ENCODE results near the gene RGS6. TPM values are rescaled to one million over a fixed set of nuclear protein-coding genes. Genes with fewer than 3 reads are reported as not detected.

The RGS6 gene
- polyA plus RNA-seq, 2 donors = 0.11 to 0.29 TPM

DNA sequence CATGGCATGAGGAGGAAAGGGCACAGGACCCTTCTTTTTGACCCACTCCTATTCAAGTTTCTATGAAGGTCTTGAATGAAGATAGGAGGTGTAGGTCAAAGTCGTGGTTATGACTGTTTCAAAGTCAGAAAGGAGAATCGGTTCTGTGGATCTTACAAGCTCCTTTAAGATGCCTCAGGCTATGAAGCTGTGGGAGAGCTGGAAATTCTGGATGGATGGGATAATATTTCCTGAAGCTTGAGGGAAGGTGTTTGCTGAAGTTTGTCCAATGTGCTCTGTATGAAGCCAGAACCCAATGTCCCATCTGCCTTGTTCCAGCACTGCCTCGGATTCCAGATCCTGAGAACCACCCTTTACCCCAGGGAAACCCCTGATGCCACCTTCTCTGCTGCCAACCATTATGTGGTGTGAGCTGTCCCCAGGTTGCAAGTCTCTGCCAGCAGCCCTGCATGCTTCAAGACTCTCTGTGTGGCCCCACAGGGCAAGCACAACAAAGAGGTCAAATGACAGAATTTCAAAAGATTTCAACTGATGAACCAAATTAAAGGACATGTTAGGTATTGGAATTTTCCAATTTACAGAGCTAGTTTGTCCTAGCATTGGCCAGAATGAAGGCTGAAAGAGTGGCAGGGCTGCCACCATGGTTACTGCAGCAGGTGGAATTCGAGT, 472.0 kb downstream of the RGS6 start:
- Histone ChIP-seq H3K27ac (ENCODE audit: low read depth in 2 of 2, low read length in 1 of 2) (no peak overlapping the region), H3K4me1 (ENCODE audit: control insufficient read depth in 2 of 2, insufficient read depth in 2 of 2, low read length in 1 of 2) (no peaks in the 10 kb centered on the region), H3K27me3 (ENCODE audit: control insufficient read depth in 1 of 2, insufficient read depth in 2 of 2, low read length in 2 of 2) (no peaks in the 10 kb centered on the region), H3K4me3 (ENCODE audit: low read depth in 1 of 2, low read length in 2 of 2) (no peak overlapping the region), H3K9me3 (ENCODE audit: control insufficient read depth in 2 of 2, insufficient read depth in 1 of 2, low read depth in 1 of 2, low read length in 1 of 2) (no peaks in the 10 kb centered on the region), H3K36me3 (ENCODE audit: control insufficient read depth in 2 of 2, insufficient read depth in 2 of 2, low read length in 1 of 2) (no peaks in the 10 kb centered on the region)
- 58% methylated on average over 4 of the region's 4 CpGs for WGBS, 2 donors

DNA sequence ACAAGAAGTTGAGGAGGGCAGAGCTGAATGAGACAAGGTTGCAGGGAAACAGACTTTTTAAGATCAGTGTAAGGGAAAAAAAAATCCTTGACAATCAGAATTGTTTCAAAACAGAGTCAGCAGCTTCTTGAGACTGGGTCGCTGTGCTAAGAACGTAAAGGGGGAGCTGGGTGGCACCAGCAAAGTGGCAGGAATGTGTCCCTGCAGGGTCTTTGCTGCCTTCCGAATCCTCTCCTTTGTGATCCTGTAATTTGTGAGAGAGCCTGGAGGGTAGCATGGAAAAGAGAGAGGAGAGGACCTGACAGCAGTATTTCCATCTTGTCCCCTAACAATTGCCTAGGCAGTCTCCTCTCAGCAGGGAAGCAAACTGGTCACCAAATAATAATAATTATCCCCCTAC, 472.8 kb downstream of the RGS6 start:
- Histone ChIP-seq H3K4me1 (ENCODE audit: control insufficient read depth in 2 of 2, insufficient read depth in 2 of 2, low read length in 1 of 2) (no peaks in the 10 kb centered on the region), H3K27me3 (ENCODE audit: control insufficient read depth in 1 of 2, insufficient read depth in 2 of 2, low read length in 2 of 2) (no peaks in the 10 kb centered on the region), H3K36me3 (ENCODE audit: control insufficient read depth in 2 of 2, insufficient read depth in 2 of 2, low read length in 1 of 2) (no peaks in the 10 kb centered on the region), H3K9me3 (ENCODE audit: control insufficient read depth in 2 of 2, insufficient read depth in 1 of 2, low read depth in 1 of 2, low read length in 1 of 2) (no peaks in the 10 kb centered on the region), H3K27ac (ENCODE audit: low read depth in 2 of 2, low read length in 1 of 2) (no peak overlapping the region), H3K4me3 (ENCODE audit: low read depth in 1 of 2, low read length in 2 of 2) (no peak overlapping the region)
- WGBS, 2 donors = 71 to 87% methylated on average over 3 of the region's 3 CpGs

DNA sequence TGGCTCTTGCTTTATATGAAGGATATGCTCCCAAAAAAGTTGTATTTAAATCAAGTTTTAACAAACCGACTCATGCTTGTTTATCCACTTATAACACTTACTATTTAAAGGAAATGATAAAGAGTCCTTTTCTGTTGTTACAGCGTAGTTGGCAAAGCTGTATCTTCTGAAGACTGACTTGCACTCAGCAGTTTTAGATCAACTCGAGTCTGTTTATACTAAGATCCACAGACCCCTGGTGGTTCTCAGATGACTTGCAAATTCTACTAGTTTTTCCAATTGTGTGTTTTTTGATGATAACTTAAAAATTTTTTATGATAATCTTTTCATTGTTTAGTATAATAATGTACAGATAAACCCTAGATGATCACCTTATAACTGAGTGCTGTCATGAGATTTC, 475.8 kb downstream of the RGS6 start:
- no peaks in the 10 kb centered on the region for H3K9me3 ChIP-seq (ENCODE audit: control insufficient read depth in 2 of 2, insufficient read depth in 1 of 2, low read depth in 1 of 2, low read length in 1 of 2)
- no peak overlapping the region for H3K27ac ChIP-seq (ENCODE audit: low read depth in 2 of 2, low read length in 1 of 2)
- H3K4me3 ChIP-seq (ENCODE audit: low read depth in 1 of 2, low read length in 2 of 2) = no peak overlapping the region
- H3K4me1 ChIP-seq (ENCODE audit: control insufficient read depth in 2 of 2, insufficient read depth in 2 of 2, low read length in 1 of 2) = no peaks in the 10 kb centered on the region
- H3K27me3 ChIP-seq (ENCODE audit: control insufficient read depth in 1 of 2, insufficient read depth in 2 of 2, low read length in 2 of 2) = no peaks in the 10 kb centered on the region
- 75 to 79% methylated on average over 3 of the region's 3 CpGs for WGBS, 2 donors
- H3K36me3 ChIP-seq (ENCODE audit: control insufficient read depth in 2 of 2, insufficient read depth in 2 of 2, low read length in 1 of 2) = no peaks in the 10 kb centered on the region

DNA sequence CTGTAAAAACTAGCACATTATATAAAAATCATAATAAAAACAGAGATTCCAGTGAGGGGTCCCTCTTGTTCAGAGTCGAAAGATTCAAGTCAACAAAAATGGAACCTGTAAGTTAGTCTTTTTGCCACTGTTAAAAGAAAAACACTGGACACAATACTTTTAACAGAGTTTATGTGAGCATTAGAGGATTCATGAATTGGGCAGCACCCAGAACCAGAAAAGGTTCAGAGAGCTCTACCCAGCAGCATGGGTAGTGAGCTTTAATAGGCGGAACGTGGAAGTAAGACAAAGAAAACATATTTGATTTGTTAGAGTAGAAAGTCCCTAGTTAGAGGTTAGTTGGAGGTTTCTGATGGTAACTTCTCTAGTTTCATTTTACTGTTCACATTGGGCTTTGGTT, 476.8 kb downstream of the RGS6 start:
- WGBS, 2 donors = 92% methylated on average over 3 of the region's 3 CpGs
- H3K36me3 ChIP-seq (ENCODE audit: control insufficient read depth in 2 of 2, insufficient read depth in 2 of 2, low read length in 1 of 2) = no peaks in the 10 kb centered on the region
- H3K9me3 ChIP-seq (ENCODE audit: control insufficient read depth in 2 of 2, insufficient read depth in 1 of 2, low read depth in 1 of 2, low read length in 1 of 2) = no peaks in the 10 kb centered on the region
- H3K4me3 ChIP-seq (ENCODE audit: low read depth in 1 of 2, low read length in 2 of 2) = no peak overlapping the region
- no peaks in the 10 kb centered on the region for H3K4me1 ChIP-seq (ENCODE audit: control insufficient read depth in 2 of 2, insufficient read depth in 2 of 2, low read length in 1 of 2)
- no peaks in the 10 kb centered on the region for H3K27me3 ChIP-seq (ENCODE audit: control insufficient read depth in 1 of 2, insufficient read depth in 2 of 2, low read length in 2 of 2)
- H3K27ac ChIP-seq (ENCODE audit: low read depth in 2 of 2, low read length in 1 of 2) = no peak overlapping the region

DNA sequence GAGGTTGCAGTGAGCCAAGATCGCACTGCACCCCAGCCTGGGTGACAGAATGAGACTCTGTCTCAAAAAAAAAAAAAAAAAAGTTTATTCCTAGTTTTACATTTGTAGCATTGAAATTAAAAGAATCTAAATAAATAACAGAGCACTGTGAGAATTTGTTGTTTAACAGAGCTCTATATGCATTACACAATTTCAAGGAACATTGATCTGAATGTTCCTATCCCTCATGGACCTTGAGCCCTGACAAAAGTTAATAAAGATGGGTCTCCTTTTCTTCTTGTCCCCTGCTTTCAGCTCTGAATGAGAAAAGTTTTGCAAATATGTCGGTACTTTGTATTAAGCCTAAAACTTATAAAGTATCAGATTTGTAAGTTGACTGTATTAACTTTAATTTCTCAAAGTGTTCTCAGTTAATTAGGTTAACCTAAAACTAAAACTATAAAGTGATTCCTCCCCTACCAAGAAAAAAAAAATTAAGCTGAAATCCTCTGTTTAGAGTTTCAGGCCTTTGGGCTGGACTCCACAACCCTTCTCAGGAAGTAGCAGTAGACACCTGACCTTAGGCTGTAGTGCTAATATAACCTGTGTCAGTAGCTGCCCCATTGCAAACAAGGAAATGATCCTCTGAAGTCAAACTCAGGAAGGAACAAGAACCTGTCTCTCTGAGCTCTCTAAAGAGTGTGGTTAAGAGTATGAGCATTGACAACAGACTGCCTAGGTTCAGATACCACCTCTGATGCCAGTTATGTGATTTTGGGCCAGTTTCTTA, 484.0 kb downstream of the RGS6 start:
- Histone ChIP-seq H3K27me3 (ENCODE audit: control insufficient read depth in 1 of 2, insufficient read depth in 2 of 2, low read length in 2 of 2) (no peaks in the 10 kb centered on the region), H3K9me3 (ENCODE audit: control insufficient read depth in 2 of 2, insufficient read depth in 1 of 2, low read depth in 1 of 2, low read length in 1 of 2) (peaks cover 0 to 4% of the 10 kb centered on the region in 2 donors), H3K4me1 (ENCODE audit: control insufficient read depth in 2 of 2, insufficient read depth in 2 of 2, low read length in 1 of 2) (no peaks in the 10 kb centered on the region), H3K27ac (ENCODE audit: low read depth in 2 of 2, low read length in 1 of 2) (no peak overlapping the region), H3K4me3 (ENCODE audit: low read depth in 1 of 2, low read length in 2 of 2) (no peak overlapping the region), H3K36me3 (ENCODE audit: control insufficient read depth in 2 of 2, insufficient read depth in 2 of 2, low read length in 1 of 2) (no peaks in the 10 kb centered on the region)
- 89 to 98% methylated on average over 2 of the region's 2 CpGs for WGBS, 2 donors

DNA sequence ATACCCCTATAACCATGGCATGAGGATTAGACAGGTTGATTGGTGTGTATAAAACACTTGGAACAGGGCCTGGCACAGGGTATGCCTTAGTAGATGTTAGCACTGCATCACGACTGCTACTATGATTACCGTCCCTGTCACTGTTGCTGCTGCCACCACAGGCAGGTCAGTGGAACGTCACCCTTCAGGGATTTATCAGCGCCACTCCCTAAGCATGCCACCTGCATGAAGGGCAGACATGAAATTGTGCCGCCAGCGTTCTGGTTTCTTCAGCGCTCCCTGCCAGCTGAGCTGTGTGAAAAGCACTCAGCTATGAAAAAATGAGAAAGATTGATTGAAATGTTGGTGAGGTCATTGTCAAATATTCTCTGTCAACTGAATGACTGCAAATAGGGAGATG, 484.7 kb downstream of the RGS6 start:
- no peak overlapping the region for H3K27ac ChIP-seq (ENCODE audit: low read depth in 2 of 2, low read length in 1 of 2)
- WGBS, 2 donors = 69 to 76% methylated on average over 7 of the region's 7 CpGs
- peaks cover 0 to 4% of the 10 kb centered on the region in 2 donors for H3K9me3 ChIP-seq (ENCODE audit: control insufficient read depth in 2 of 2, insufficient read depth in 1 of 2, low read depth in 1 of 2, low read length in 1 of 2)
- H3K36me3 ChIP-seq (ENCODE audit: control insufficient read depth in 2 of 2, insufficient read depth in 2 of 2, low read length in 1 of 2) = no peaks in the 10 kb centered on the region
- H3K4me1 ChIP-seq (ENCODE audit: control insufficient read depth in 2 of 2, insufficient read depth in 2 of 2, low read length in 1 of 2) = no peaks in the 10 kb centered on the region
- H3K4me3 ChIP-seq (ENCODE audit: low read depth in 1 of 2, low read length in 2 of 2) = no peak overlapping the region
- H3K27me3 ChIP-seq (ENCODE audit: control insufficient read depth in 1 of 2, insufficient read depth in 2 of 2, low read length in 2 of 2) = no peaks in the 10 kb centered on the region

DNA sequence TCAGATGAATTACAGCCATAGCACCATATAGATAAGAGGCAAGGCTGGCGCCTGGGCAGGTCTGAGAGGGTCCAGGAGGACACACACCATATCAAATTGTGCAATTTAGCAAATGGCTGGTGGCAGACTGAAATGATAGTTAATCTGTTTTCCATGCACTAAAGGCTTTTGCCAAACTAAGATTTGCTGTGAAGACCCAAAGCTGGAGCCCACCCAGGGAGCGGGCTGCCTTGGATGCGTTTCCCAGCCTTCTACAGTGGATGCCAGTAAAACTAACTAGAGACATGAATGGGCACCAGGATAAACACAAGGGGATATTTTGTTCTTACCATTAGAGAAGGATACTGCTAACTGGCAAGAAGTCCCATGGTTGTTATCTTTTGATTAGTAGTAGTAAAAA, 486.6 kb downstream of the RGS6 start:
- H3K27me3 ChIP-seq (ENCODE audit: control insufficient read depth in 1 of 2, insufficient read depth in 2 of 2, low read length in 2 of 2) = no peaks in the 10 kb centered on the region
- H3K27ac ChIP-seq (ENCODE audit: low read depth in 2 of 2, low read length in 1 of 2) = no peak overlapping the region
- H3K4me1 ChIP-seq (ENCODE audit: control insufficient read depth in 2 of 2, insufficient read depth in 2 of 2, low read length in 1 of 2) = no peaks in the 10 kb centered on the region
- peaks cover 0 to 4% of the 10 kb centered on the region in 2 donors for H3K9me3 ChIP-seq (ENCODE audit: control insufficient read depth in 2 of 2, insufficient read depth in 1 of 2, low read depth in 1 of 2, low read length in 1 of 2)
- no peak overlapping the region for H3K4me3 ChIP-seq (ENCODE audit: low read depth in 1 of 2, low read length in 2 of 2)
- 83 to 85% methylated on average over 3 of the region's 3 CpGs for WGBS, 2 donors
- no peaks in the 10 kb centered on the region for H3K36me3 ChIP-seq (ENCODE audit: control insufficient read depth in 2 of 2, insufficient read depth in 2 of 2, low read length in 1 of 2)

DNA sequence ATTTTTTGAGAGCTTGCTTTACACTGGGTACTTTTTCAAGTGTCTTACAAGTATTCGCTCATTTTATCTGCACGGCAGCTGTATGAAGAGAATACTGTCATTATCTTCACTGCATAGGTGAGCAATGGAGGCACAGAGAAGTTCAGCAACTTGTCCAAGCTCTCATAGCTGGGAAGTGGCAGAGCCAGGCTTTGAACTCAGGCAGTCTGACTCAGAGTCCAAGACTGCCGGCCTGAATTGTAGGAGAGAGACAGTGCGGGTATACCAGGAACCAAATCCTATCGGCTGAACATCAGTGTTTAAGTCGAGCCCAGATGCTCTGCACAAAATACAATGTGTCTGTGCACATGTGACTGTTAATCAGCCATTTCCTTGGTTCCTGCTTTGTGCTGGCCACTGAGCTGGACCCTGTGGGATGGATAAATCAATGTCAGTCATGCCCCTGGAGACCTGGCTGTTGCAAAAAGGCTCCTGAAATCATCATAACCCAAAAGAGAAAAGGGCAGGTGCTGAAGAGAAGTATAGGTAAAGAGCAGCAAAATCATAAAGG, 487.1 kb downstream of the RGS6 start:
- 88% methylated on average over 6 of the region's 6 CpGs for WGBS, 2 donors
- Histone ChIP-seq H3K36me3 (ENCODE audit: control insufficient read depth in 2 of 2, insufficient read depth in 2 of 2, low read length in 1 of 2) (no peaks in the 10 kb centered on the region), H3K4me3 (ENCODE audit: low read depth in 1 of 2, low read length in 2 of 2) (no peak overlapping the region), H3K27me3 (ENCODE audit: control insufficient read depth in 1 of 2, insufficient read depth in 2 of 2, low read length in 2 of 2) (no peaks in the 10 kb centered on the region), H3K9me3 (ENCODE audit: control insufficient read depth in 2 of 2, insufficient read depth in 1 of 2, low read depth in 1 of 2, low read length in 1 of 2) (peaks cover 0 to 4% of the 10 kb centered on the region in 2 donors), H3K4me1 (ENCODE audit: control insufficient read depth in 2 of 2, insufficient read depth in 2 of 2, low read length in 1 of 2) (no peaks in the 10 kb centered on the region), H3K27ac (ENCODE audit: low read depth in 2 of 2, low read length in 1 of 2) (no peak overlapping the region)

DNA sequence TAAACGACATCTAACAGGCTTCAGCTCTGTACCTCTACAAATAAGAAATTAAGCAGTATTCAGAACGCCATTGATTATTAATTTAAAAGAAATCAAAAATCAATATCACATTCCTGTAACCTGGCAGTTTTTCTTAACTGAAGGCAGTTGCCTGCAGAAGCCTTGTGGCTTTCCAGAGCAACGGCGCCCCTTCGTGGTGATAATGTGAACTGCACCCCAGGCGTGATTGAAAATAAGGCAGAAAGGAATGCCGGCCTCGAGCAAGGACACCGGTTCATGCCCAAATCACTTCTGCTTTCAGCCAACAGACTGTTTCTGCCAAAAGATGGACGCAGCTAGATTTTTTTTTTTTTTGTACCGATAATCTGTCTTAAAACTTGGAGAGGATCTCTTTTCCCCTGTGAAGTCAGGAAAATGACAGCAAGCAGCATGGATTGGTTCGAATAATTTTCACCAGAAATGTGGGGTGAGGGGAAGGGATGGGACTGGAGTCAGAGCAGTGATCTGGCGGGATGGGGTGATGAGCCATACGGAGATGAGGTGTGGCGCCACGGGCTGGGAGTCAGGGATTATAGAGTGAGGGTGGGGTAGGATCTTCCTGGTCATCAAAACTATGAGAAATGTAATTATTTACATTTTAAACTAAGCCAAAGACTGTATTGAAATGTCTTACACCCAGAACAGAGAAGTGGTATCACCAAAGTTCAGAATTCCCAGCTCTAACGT, 488.7 kb downstream of the RGS6 start:
- Histone ChIP-seq H3K36me3 (ENCODE audit: control insufficient read depth in 2 of 2, insufficient read depth in 2 of 2, low read length in 1 of 2) (no peaks in the 10 kb centered on the region), H3K9me3 (ENCODE audit: control insufficient read depth in 2 of 2, insufficient read depth in 1 of 2, low read depth in 1 of 2, low read length in 1 of 2) (no peaks in the 10 kb centered on the region), H3K4me1 (ENCODE audit: control insufficient read depth in 2 of 2, insufficient read depth in 2 of 2, low read length in 1 of 2) (no peaks in the 10 kb centered on the region), H3K4me3 (ENCODE audit: low read depth in 1 of 2, low read length in 2 of 2) (no peak overlapping the region), H3K27me3 (ENCODE audit: control insufficient read depth in 1 of 2, insufficient read depth in 2 of 2, low read length in 2 of 2) (no peaks in the 10 kb centered on the region), H3K27ac (ENCODE audit: low read depth in 2 of 2, low read length in 1 of 2) (no peak overlapping the region)
- WGBS, 2 donors = 23 to 24% methylated on average over 17 of the region's 17 CpGs

All from esophagus (tissue), 2 donors.